OCI-LY1 (cell line): ENCODE measurements around the gene CBX4.

Experiments used
- H2AFZ ChIP-seq: fragments of 200-600 bp; sonication (generic), shearing (Covaris generic); 2 replicates; pipeline ENCODE4 v1.6.0; 2014; ENCODE audit warnings: antibody characterized with exemption, mild to moderate bottlenecking, low read length
- H3F3A ChIP-seq: fragments of 200-600 bp; sonication (generic), shearing (Covaris generic); 2 replicates; pipeline ENCODE4 v1.6.0; 2014; ENCODE audit warnings: mild to moderate bottlenecking, antibody characterized with exemption, low read length, moderate library complexity; ENCODE audit not compliant: insufficient read depth
- H3K27ac ChIP-seq: fragments of 200-600 bp; sonication (generic); 2 replicates; pipeline ENCODE4 v1.5.1; 2014; ENCODE audit warnings: low read length, mixed run types, mild to moderate bottlenecking, low read depth; ENCODE audit not compliant: poor library complexity, severe bottlenecking
- H3K27me3 ChIP-seq: fragments of 200-600 bp; sonication (generic); 2 replicates; pipeline ENCODE4 v1.6.0; 2014; ENCODE audit warnings: antibody characterized with exemption, mild to moderate bottlenecking, low read length, moderate library complexity; ENCODE audit not compliant: insufficient read depth
- H3K36me3 ChIP-seq: fragments of 200-600 bp; sonication (generic); 2 replicates; pipeline ENCODE4 v1.6.1; 2014; ENCODE audit warnings: mild to moderate bottlenecking, antibody characterized with exemption, low read length, moderate library complexity, mixed read lengths; ENCODE audit not compliant: insufficient read depth
- H3K4me1 ChIP-seq: fragments of 200-600 bp; sonication (generic); 2 replicates; pipeline ENCODE4 v1.5.1; 2014; ENCODE audit warnings: mild to moderate bottlenecking, low read length, moderate library complexity; ENCODE audit not compliant: insufficient read depth, severe bottlenecking
- H3K4me2 ChIP-seq: fragments of 200-600 bp; sonication (generic), shearing (Covaris generic); 2 replicates; pipeline ENCODE4 v1.6.1; 2014; ENCODE audit warnings: low read length
- H3K4me3 ChIP-seq: fragments of 200-600 bp; sonication (generic); 2 replicates; pipeline ENCODE4 v1.5.1; 2014; ENCODE audit warnings: low read length, low read depth, mild to moderate bottlenecking, mixed read lengths; ENCODE audit not compliant: poor library complexity, severe bottlenecking
- H3K79me2 ChIP-seq: fragments of 200-600 bp; shearing (Covaris generic); 2 replicates; pipeline ENCODE4 v1.6.1; 2016; ENCODE audit warnings: mixed run types, low read length, mixed read lengths; ENCODE audit not compliant: insufficient read depth
- H3K9ac ChIP-seq: fragments of 200-600 bp; sonication (generic), shearing (Covaris generic); 2 replicates; pipeline ENCODE4 v1.6.1; 2014; ENCODE audit warnings: mild to moderate bottlenecking, low read length, mixed read lengths
- H3K9me2 ChIP-seq: fragments of 200-600 bp; sonication (generic), shearing (Covaris generic); 2 replicates; pipeline ENCODE4 v1.6.1; 2014; ENCODE audit warnings: low read depth, mild to moderate bottlenecking, low read length, mixed read lengths
- H3K9me3 ChIP-seq: fragments of 200-600 bp; shearing (Covaris generic); 2 replicates; pipeline ENCODE4 v1.6.1; 2014; ENCODE audit warnings: low read length, mixed read lengths
- H4K20me1 ChIP-seq: fragments of 200-600 bp; sonication (generic), shearing (Covaris generic); 2 replicates; pipeline ENCODE4 v1.6.0; 2016; ENCODE audit warnings: mild to moderate bottlenecking, low read length; ENCODE audit not compliant: insufficient read depth
- CTCF ChIP-seq: fragments of 200-600 bp; sonication (generic), shearing (Covaris generic); IDR thresholded peaks from 2 replicates; pipeline ENCODE4 v1.5.1; 2017; ENCODE audit warnings: mild to moderate bottlenecking, antibody characterized with exemption, low read length, moderate library complexity, mixed read lengths
- EZH2 ChIP-seq: fragments of 200-600 bp; sonication (generic), shearing (Covaris generic); IDR thresholded peaks from 2 replicates; pipeline ENCODE4 v1.8.0; 2017; ENCODE audit warnings: borderline replicate concordance, mixed run types, mild to moderate bottlenecking, antibody characterized with exemption, low read length, moderate library complexity, mixed read lengths

Gene CBX4

GRCh38 chr17:79826841-79827578, 12.2 kb downstream of the CBX4 start:
- TF ChIP-seq CTCF (no peak), EZH2 (no peak)

GRCh38 chr17:79826204-79826680, 13.0 kb downstream of the CBX4 start:
- Histone ChIP-seq H2AFZ (no peak overlapping the region), H3F3A (no peaks in the 10 kb centered on the region), H3K27ac (no peak overlapping the region), H3K27me3 (peaks cover 5% of the 10 kb centered on the region; the same call in 1 of the 2 replicates), H4K20me1 (no peaks in the 10 kb centered on the region), H3K36me3 (no peaks in the 10 kb centered on the region), H3K4me1 (no peaks in the 10 kb centered on the region), H3K4me2 (no peak overlapping the region), H3K9me3 (no peaks in the 10 kb centered on the region), H3K9ac (no peak overlapping the region), H3K9me2 (no peaks in the 10 kb centered on the region), H3K79me2 (no peaks in the 10 kb centered on the region), H3K4me3 (no peak overlapping the region)
- no peak for TF ChIP-seq EZH2
- TF ChIP-seq CTCF, result no peak

More at GRCh38 chr17:79826841-79827578, 12.2 kb downstream of the CBX4 start:
- Histone ChIP-seq H3K9me3 (no peaks in the 10 kb centered on the region), H3K27ac (no peak overlapping the region), H3K27me3 (peaks cover 5% of the 10 kb centered on the region; the same call in 1 of the 2 replicates), H3K4me1 (no peaks in the 10 kb centered on the region), H3K36me3 (no peaks in the 10 kb centered on the region), H2AFZ (no peak overlapping the region), H4K20me1 (no peaks in the 10 kb centered on the region), H3K9ac (no peak overlapping the region), H3K4me2 (no peak overlapping the region), H3K4me3 (no peak overlapping the region), H3F3A (no peaks in the 10 kb centered on the region), H3K9me2 (no peaks in the 10 kb centered on the region), H3K79me2 (no peaks in the 10 kb centered on the region)

- no peak overlapping the region for H3K9ac ChIP-seq
- TF ChIP-seq EZH2, result no peak
- no peak for TF ChIP-seq CTCF
- no peaks in the 10 kb centered on the region for H3K4me1 ChIP-seq
- no peak overlapping the region for H3K4me2 ChIP-seq
- H3K36me3 ChIP-seq, result no peaks in the 10 kb centered on the region
- no peak overlapping the region for H2AFZ ChIP-seq
- no peaks in the 10 kb centered on the region for H3K79me2 ChIP-seq
- H3K27ac ChIP-seq, result no peak overlapping the region
- H3K9me2 ChIP-seq, result no peaks in the 10 kb centered on the region
- no peaks in the 10 kb centered on the region for H4K20me1 ChIP-seq
- H3K4me3 ChIP-seq, result no peak overlapping the region
- peaks cover 5% of the 10 kb centered on the region; the same call in 1 of the 2 replicates for H3K27me3 ChIP-seq
- no peaks in the 10 kb centered on the region for H3K9me3 ChIP-seq
- H3F3A ChIP-seq, result no peaks in the 10 kb centered on the region
Observed at GRCh38 chr17:79825580-79825921, 13.7 kb downstream of the CBX4 start.
